Keratinocyte (primary cell): ENCODE results near the gene FBLN5. TPM values are rescaled to one million over a fixed set of nuclear protein-coding genes. Genes with fewer than 3 reads are reported as not detected.

ENCODE experiments used
- DNase-seq: peaks from one replicate; pipeline ENCODE4 v3.0.0-alpha.2; 2011; ENCODE audit warnings: low read depth, missing footprints, low spot score
- FAIRE-seq: peaks from 2 replicates; lab custom pipeline; 2011; peaks lifted over from hg19 to GRCh38; lab: Jason Lieb, UNC
- H2AFZ ChIP-seq: 2 replicates; pipeline ENCODE4 v1.6.0; 2012; ENCODE audit warnings: low read length, control low read depth, inconsistent platforms; ENCODE audit not compliant: control insufficient read depth
- H3K27ac ChIP-seq: 2 replicates; pipeline ENCODE4 v1.5.1; 2011; ENCODE audit warnings: low read length; ENCODE audit not compliant: control insufficient read depth, insufficient read depth
- H3K27me3 ChIP-seq: 3 replicates; pipeline ENCODE4 v1.6.0; 2011; ENCODE audit warnings: low read length; ENCODE audit not compliant: control insufficient read depth, insufficient read depth; ENCODE audit errors: extremely low read depth
- H3K36me3 ChIP-seq, 2 experiments: 2 replicates in 1 of 2; 3 replicates in 1 of 2; pipeline ENCODE4 v1.5.1; 2011; ENCODE audit warnings: low read length in 2 of 2, mild to moderate bottlenecking in 1 of 2; ENCODE audit not compliant: control insufficient read depth in 2 of 2, insufficient read depth in 2 of 2; ENCODE audit errors: extremely low read depth in 1 of 2
- H3K4me1 ChIP-seq: 3 replicates; pipeline ENCODE4 v1.5.1; 2011; ENCODE audit warnings: low read length; ENCODE audit not compliant: control insufficient read depth, insufficient read depth; ENCODE audit errors: extremely low read depth
- H3K4me2 ChIP-seq: 3 replicates; pipeline ENCODE4 v1.6.0; 2011; ENCODE audit warnings: low read depth, low read length; ENCODE audit not compliant: control insufficient read depth, insufficient read depth; ENCODE audit errors: extremely low read depth
- H3K4me3 ChIP-seq, 3 experiments: fragments of 200-600 bp in 1 of 3; sonication (generic) in 1 of 3; 2 replicates in 2 of 3; 3 replicates in 1 of 3; pipeline ENCODE4 v1.5.1; 2011 to 2016; ENCODE audit warnings: low read length in 3 of 3, mild to moderate bottlenecking in 3 of 3, control low read depth in 2 of 3, inconsistent platforms in 1 of 3, low read depth in 1 of 3, mixed read lengths in 1 of 3, mixed run types in 1 of 3, moderate library complexity in 1 of 3; ENCODE audit not compliant: control insufficient read depth in 2 of 3, insufficient read depth in 2 of 3; ENCODE audit errors: extremely low read depth in 1 of 3
- H3K79me2 ChIP-seq: 2 replicates; pipeline ENCODE4 v1.6.0; 2012; ENCODE audit warnings: low read length; ENCODE audit not compliant: control insufficient read depth, insufficient read depth
- H3K9ac ChIP-seq: 3 replicates; pipeline ENCODE4 v1.6.0; 2011; ENCODE audit warnings: low read length; ENCODE audit not compliant: control insufficient read depth, insufficient read depth; ENCODE audit errors: extremely low read depth
- H3K9me1 ChIP-seq: 3 replicates; pipeline ENCODE4 v1.6.0; 2011; ENCODE audit warnings: low read length; ENCODE audit not compliant: control insufficient read depth, insufficient read depth; ENCODE audit errors: extremely low read depth
- H3K9me3 ChIP-seq: 2 replicates; pipeline ENCODE4 v1.5.1; 2012; ENCODE audit warnings: low read depth, low read length; ENCODE audit not compliant: control insufficient read depth
- H4K20me1 ChIP-seq: 3 replicates; pipeline ENCODE4 v1.6.0; 2011; ENCODE audit warnings: low read length; ENCODE audit not compliant: control insufficient read depth, insufficient read depth; ENCODE audit errors: extremely low read depth
- EZH2 ChIP-seq: IDR thresholded peaks from one replicate; pipeline ENCODE4 v1.6.1; 2012; ENCODE audit warnings: inconsistent platforms, mild to moderate bottlenecking, low read length, moderate library complexity
- dilution Hi-C: fragments of 300-500 bp; cut with MboI; formaldehyde crosslinking; loops from one replicate; pipeline ENCODE4 v1.7.0; 2020; ENCODE audit warnings: low sequenced_read_pairs; ENCODE audit not compliant: extremely low pct_ligation_motif_present
- polyA plus RNA-seq, 5 experiments: library from polyadenylated mRNA; depleted of rRNA in 3 of 5; stranded (reverse) in 3 of 5; stranded (forward) in 1 of 5; unstranded in 1 of 5; fragments of >200 nt; gene quantifications; 1 replicate in 1 of 5; 2 replicates in 3 of 5; 3 replicates in 1 of 5; pipeline versions ENCODE4 v1.2.1 to v1.2.3, GENCODE V29; 2011 to 2012; ENCODE audit warnings: missing spikeins in 2 of 5, low read depth in 1 of 5, low replicate concordance in 1 of 5
- TF ChIP-seq, protein P1 (sequence below), 3 experiments: IDR thresholded peaks in 1 of 3; conservative IDR thresholded peaks in 1 of 3; optimal IDR thresholded peaks in 1 of 3; 2 replicates in 2 of 3; 3 replicates in 1 of 3; pipeline versions ENCODE3 to v1.5.1; 2011; ENCODE audit warnings: low read length in 3 of 3, mild to moderate bottlenecking in 3 of 3, moderate library complexity in 2 of 3, control low read depth in 1 of 3, inconsistent platforms in 1 of 3; ENCODE audit not compliant: insufficient read depth in 2 of 3; ENCODE audit errors: extremely low read depth in 1 of 3

The FBLN5 gene
- polyA plus RNA-seq, 1 donor (not counting 4 experiments of a cell fraction or from before 2014, with no cell fraction given): 0.10 TPM

- Histone ChIP-seq H3K79me2 (no peaks in the 10 kb centered on the region), H3K4me2 (no peak overlapping the region), H3K27ac (no peak overlapping the region), H4K20me1 (no peaks in the 10 kb centered on the region), H3K4me3 (no peak overlapping the region), H3K36me3 (peaks cover 0 to 9% of the 10 kb centered on the region in 2 experiments), H3K9me3 (no peaks in the 10 kb centered on the region), H3K9me1 (no peaks in the 10 kb centered on the region), H3K27me3 (no peaks in the 10 kb centered on the region), H2AFZ (no peak overlapping the region), H3K9ac (no peak overlapping the region), H3K4me1 (no peaks in the 10 kb centered on the region)
- dilution Hi-C loops: no loop called here
- FAIRE-seq (no peak), DNase-seq (no peak)
- no peak for TF ChIP-seq EZH2
- TF ChIP-seq, protein P1, sequence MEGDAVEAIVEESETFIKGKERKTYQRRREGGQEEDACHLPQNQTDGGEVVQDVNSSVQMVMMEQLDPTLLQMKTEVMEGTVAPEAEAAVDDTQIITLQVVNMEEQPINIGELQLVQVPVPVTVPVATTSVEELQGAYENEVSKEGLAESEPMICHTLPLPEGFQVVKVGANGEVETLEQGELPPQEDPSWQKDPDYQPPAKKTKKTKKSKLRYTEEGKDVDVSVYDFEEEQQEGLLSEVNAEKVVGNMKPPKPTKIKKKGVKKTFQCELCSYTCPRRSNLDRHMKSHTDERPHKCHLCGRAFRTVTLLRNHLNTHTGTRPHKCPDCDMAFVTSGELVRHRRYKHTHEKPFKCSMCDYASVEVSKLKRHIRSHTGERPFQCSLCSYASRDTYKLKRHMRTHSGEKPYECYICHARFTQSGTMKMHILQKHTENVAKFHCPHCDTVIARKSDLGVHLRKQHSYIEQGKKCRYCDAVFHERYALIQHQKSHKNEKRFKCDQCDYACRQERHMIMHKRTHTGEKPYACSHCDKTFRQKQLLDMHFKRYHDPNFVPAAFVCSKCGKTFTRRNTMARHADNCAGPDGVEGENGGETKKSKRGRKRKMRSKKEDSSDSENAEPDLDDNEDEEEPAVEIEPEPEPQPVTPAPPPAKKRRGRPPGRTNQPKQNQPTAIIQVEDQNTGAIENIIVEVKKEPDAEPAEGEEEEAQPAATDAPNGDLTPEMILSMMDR (optimal IDR thresholded peaks at IDR 0.05 in 1 of 3, IDR thresholded peaks at IDR 0.05 in 1 of 3, conservative IDR thresholded peaks at IDR 0.05 in 1 of 3; ENCODE audit: extremely low read depth in 1 of 3, insufficient read depth in 2 of 3, low read length in 3 of 3): no peak
Observed at GRCh38 chr14:91968280-91968679, 20.8 kb upstream of the FBLN5 start.

GRCh38 chr14:91964724-91965123 lies 17.2 kb upstream of the FBLN5 start:
- Histone ChIP-seq H3K9me1 (no peaks in the 10 kb centered on the region), H2AFZ (no peak overlapping the region), H3K27me3 (no peaks in the 10 kb centered on the region), H3K4me3 (no peak overlapping the region), H3K36me3 (peaks cover 0 to 2% of the 10 kb centered on the region in 2 experiments), H3K9me3 (no peaks in the 10 kb centered on the region), H3K9ac (no peak overlapping the region), H3K4me2 (no peak overlapping the region), H3K79me2 (no peaks in the 10 kb centered on the region), H4K20me1 (no peaks in the 10 kb centered on the region), H3K4me1 (no peaks in the 10 kb centered on the region), H3K27ac (no peak overlapping the region)
- dilution Hi-C loops: no loop called here
- no peak for TF ChIP-seq EZH2
- TF ChIP-seq, protein P1 (optimal IDR thresholded peaks at IDR 0.05 in 1 of 3, IDR thresholded peaks at IDR 0.05 in 1 of 3, conservative IDR thresholded peaks at IDR 0.05 in 1 of 3; ENCODE audit: extremely low read depth in 1 of 3, insufficient read depth in 2 of 3, low read length in 3 of 3): no peak
- DNase-seq: no peak
- FAIRE-seq: no peak
